ENCODE data around the gene UBE2G1. TPM values are rescaled to one million over a fixed set of nuclear protein-coding genes. Genes with fewer than 3 reads are reported as not detected.

UBE2G1 gene
- total and polyA plus RNA-seq, 10 of the 15 experiments (the other 5 are each of a cell fraction or from before 2014, with no cell fraction given): 24.4 to 139 (median 77.4) TPM

GRCh38 chr17:4377247-4377646, 10.8 kb upstream of the UBE2G1 start (continued):
- peak; percentile 46 for TF ChIP-seq BCL3 (IDR thresholded peaks at IDR 0.05; ENCODE audit: borderline replicate concordance, insufficient read depth, low read depth, low read length, poor library complexity, severe bottlenecking)
- TF ChIP-seq TCF12 (IDR thresholded peaks at IDR 0.05; ENCODE audit: low read depth, low read length): peak; percentile 94
- 0 out of 3 replicates have a peak, but pooled peaks have one; percentile 41 for TF ChIP-seq POU2F2 (IDR thresholded peaks at IDR 0.05; ENCODE audit: borderline replicate concordance, low read depth, low read length)
- TF ChIP-seq IKZF1 (conservative IDR thresholded peaks at IDR 0.05): peak; percentile 49; the same call in 1 of the 2 replicates
- peak; percentile 75 for TF ChIP-seq MEF2B (IDR thresholded peaks at IDR 0.05; ENCODE audit: partially characterized antibody, poor library complexity, severe bottlenecking)
- TF ChIP-seq ETV6 (conservative IDR thresholded peaks at IDR 0.05 in 1 of 2, IDR thresholded peaks at IDR 0.05 in 1 of 2; ENCODE audit: borderline replicate concordance in 1 of 2, low read depth in 1 of 2): peak in 1 of 2 experiments; percentile 27; a peak in 1 of 4 replicates
- peak; percentile 88 for TF ChIP-seq MLLT1 (IDR thresholded peaks at IDR 0.05)
- TF ChIP-seq, protein P1, sequence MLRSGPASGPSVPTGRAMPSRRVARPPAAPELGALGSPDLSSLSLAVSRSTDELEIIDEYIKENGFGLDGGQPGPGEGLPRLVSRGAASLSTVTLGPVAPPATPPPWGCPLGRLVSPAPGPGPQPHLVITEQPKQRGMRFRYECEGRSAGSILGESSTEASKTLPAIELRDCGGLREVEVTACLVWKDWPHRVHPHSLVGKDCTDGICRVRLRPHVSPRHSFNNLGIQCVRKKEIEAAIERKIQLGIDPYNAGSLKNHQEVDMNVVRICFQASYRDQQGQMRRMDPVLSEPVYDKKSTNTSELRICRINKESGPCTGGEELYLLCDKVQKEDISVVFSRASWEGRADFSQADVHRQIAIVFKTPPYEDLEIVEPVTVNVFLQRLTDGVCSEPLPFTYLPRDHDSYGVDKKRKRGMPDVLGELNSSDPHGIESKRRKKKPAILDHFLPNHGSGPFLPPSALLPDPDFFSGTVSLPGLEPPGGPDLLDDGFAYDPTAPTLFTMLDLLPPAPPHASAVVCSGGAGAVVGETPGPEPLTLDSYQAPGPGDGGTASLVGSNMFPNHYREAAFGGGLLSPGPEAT (IDR thresholded peaks at IDR 0.05; ENCODE audit: low read depth): peak; percentile 87
- TF ChIP-seq MTA2 (IDR thresholded peaks at IDR 0.05; ENCODE audit: low read depth): peak; percentile 84
- TF ChIP-seq NBN (IDR thresholded peaks at IDR 0.05): peak; percentile 88
- peak; percentile 90 for TF ChIP-seq RUNX3 (IDR thresholded peaks at IDR 0.05; ENCODE audit: low read length)
- 0 out of 4 replicates have a peak, but pooled peaks of 1 of the 2 experiments have one; percentile 31 for TF ChIP-seq EP300 (IDR thresholded peaks at IDR 0.05; ENCODE audit: borderline replicate concordance in 1 of 2, control insufficient read depth in 1 of 2, low read depth in 2 of 2, low read length in 2 of 2)
- peak; percentile 88 for TF ChIP-seq PKNOX1 (IDR thresholded peaks at IDR 0.05)
- peak; percentile 71; the same call in 1 of the 2 replicates for TF ChIP-seq BCL11A (IDR thresholded peaks at IDR 0.05; ENCODE audit: low read depth, low read length)
- TF ChIP-seq NR2F1 (conservative IDR thresholded peaks at IDR 0.05): peak; percentile 75
- TF ChIP-seq TCF3 (IDR thresholded peaks at IDR 0.05; ENCODE audit: borderline replicate concordance, insufficient read depth, low read depth, low read length): peak; percentile 75; the same call in 1 of the 2 replicates
- TF ChIP-seq PBX3 (IDR thresholded peaks at IDR 0.05; ENCODE audit: insufficient replicate concordance, low read depth, low read length): peak; percentile 76
- peak; percentile 54 to 71; a peak in 3 of 4 replicates for TF ChIP-seq BHLHE40 (IDR thresholded peaks at IDR 0.05; ENCODE audit: borderline replicate concordance in 1 of 2, low read depth in 2 of 2, low read length in 1 of 2)
- 0 out of 2 replicates have a peak, but pooled peaks have one; percentile 39 for TF ChIP-seq IRF4 (IDR thresholded peaks at IDR 0.05; ENCODE audit: low read depth, low read length)
- TF ChIP-seq RAD51 (IDR thresholded peaks at IDR 0.05): peak; percentile 32; the same call in 1 of the 2 replicates
- peak; percentile 89 for TF ChIP-seq EED (IDR thresholded peaks at IDR 0.05; ENCODE audit: low read depth)
